ENCODE measurements around the gene MAP2K5. TPM values are rescaled to one million over a fixed set of nuclear protein-coding genes. Genes with fewer than 3 reads are reported as not detected.
A peak's percentile ranks its signal among the peaks of the same experiment; 100 is the strongest.

Gene MAP2K5
- total and polyA plus RNA-seq, 7 donors = 9.8 to 24.0 (median 16.5) TPM

- peak in 1 of 2 donors; percentile 52 for DNase-seq
These were observed 283.6 kb downstream of the MAP2K5 start for GRCh38 chr15:67825881-67826716.

GRCh38 chr15:67826717-67827561, 284.4 kb downstream of the MAP2K5 start:
- DNase-seq (peak in 1 of 2 donors; percentile 49), ATAC-seq (peak in 2 of 4 donors; percentile 9 to 19)
- TF ChIP-seq, protein P1, sequence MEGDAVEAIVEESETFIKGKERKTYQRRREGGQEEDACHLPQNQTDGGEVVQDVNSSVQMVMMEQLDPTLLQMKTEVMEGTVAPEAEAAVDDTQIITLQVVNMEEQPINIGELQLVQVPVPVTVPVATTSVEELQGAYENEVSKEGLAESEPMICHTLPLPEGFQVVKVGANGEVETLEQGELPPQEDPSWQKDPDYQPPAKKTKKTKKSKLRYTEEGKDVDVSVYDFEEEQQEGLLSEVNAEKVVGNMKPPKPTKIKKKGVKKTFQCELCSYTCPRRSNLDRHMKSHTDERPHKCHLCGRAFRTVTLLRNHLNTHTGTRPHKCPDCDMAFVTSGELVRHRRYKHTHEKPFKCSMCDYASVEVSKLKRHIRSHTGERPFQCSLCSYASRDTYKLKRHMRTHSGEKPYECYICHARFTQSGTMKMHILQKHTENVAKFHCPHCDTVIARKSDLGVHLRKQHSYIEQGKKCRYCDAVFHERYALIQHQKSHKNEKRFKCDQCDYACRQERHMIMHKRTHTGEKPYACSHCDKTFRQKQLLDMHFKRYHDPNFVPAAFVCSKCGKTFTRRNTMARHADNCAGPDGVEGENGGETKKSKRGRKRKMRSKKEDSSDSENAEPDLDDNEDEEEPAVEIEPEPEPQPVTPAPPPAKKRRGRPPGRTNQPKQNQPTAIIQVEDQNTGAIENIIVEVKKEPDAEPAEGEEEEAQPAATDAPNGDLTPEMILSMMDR (IDR thresholded peaks at IDR 0.05) = no peak
- Histone ChIP-seq H3K4me1 (peaks cover 13% of the 10 kb centered on the region), H3K27me3 (ENCODE audit: insufficient read depth in 3 of 3, low read length in 2 of 3) (peaks cover 0 to 97% (median 67%) of the 10 kb centered on the region in 3 donors), H3K4me3 (no peak overlapping the region), H3K27ac (no peak overlapping the region), H3K36me3 (ENCODE audit: insufficient read depth in 1 of 2, low read depth in 1 of 2) (no peaks in the 10 kb centered on the region), H3K9me3 (no peaks in the 10 kb centered on the region)
- intact Hi-C loops (cut with DNase I) = no loop called here
- WGBS, 3 donors = 4% methylated on average over 55 to 88 of the region's 88 CpGs

More at GRCh38 chr15:67825881-67826716, 283.6 kb downstream of the MAP2K5 start:
- no peaks in the 10 kb centered on the region for H3K9me3 ChIP-seq
- peaks cover 13% of the 10 kb centered on the region for H3K4me1 ChIP-seq
- peak overlapping the region; percentile 32 for H3K4me3 ChIP-seq
- intact Hi-C loops (cut with DNase I) = no loop called here
- no peaks in the 10 kb centered on the region for H3K36me3 ChIP-seq (ENCODE audit: insufficient read depth in 1 of 2, low read depth in 1 of 2)
- WGBS, 3 donors = 12 to 24% (median 14%) methylated on average over 75 to 77 of the region's 77 CpGs
- no peak overlapping the region for H3K27ac ChIP-seq
- peaks cover 0 to 100% (median 70%) of the 10 kb centered on the region in 3 donors for H3K27me3 ChIP-seq (ENCODE audit: insufficient read depth in 3 of 3, low read length in 2 of 3)
- no peak for ATAC-seq
- TF ChIP-seq, protein P1 (IDR thresholded peaks at IDR 0.05) = no peak

DNA sequence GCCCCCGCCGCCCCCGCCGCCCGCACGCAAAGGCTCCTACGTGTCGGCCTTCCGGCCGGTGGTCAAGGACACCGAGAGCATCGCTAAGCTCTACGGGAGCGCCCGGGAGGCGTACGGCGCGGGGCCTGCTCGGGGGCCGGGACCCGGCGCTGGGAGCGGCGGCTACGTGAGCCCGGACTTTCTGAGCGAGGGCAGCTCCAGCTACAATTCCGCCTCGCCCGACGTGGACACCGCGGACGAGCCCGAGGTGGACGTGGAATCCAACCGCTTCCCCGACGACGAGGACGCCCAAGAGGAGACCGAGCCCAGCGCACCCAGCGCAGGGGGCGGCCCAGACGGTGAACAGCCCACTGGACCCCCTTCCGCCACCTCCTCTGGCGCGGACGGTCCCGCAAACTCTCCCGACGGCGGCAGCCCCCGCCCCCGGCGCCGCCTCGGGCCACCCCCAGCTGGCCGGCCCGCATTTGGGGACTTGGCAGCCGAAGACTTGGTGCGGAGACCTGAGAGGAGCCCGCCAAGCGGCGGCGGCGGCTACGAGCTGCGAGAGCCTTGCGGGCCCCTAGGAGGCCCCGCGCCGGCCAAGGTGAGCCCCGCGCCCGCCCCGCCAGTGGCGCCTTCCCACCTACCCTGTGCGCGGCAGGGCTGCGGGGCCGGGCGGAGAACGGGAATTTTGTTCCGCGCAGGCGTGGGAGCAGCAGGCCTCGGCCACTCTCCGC, 285.2 kb downstream of the MAP2K5 start:
- Histone ChIP-seq H3K27me3 (ENCODE audit: insufficient read depth in 3 of 3, low read length in 2 of 3) (peaks cover 0 to 97% (median 62%) of the 10 kb centered on the region in 3 donors), H3K36me3 (ENCODE audit: insufficient read depth in 1 of 2, low read depth in 1 of 2) (no peaks in the 10 kb centered on the region), H3K4me1 (peaks cover 8% of the 10 kb centered on the region), H3K9me3 (no peaks in the 10 kb centered on the region), H3K4me3 (no peak overlapping the region), H3K27ac (no peak overlapping the region)
- DNase-seq (peak in 1 of 2 donors; percentile 47), ATAC-seq (no peak)
- TF ChIP-seq, protein P1 (IDR thresholded peaks at IDR 0.05) = no peak
- intact Hi-C loops (cut with DNase I) = no loop called here
- 11 to 15% (median 12%) methylated on average over 62 to 91 of the region's 91 CpGs for WGBS, 3 donors

DNA sequence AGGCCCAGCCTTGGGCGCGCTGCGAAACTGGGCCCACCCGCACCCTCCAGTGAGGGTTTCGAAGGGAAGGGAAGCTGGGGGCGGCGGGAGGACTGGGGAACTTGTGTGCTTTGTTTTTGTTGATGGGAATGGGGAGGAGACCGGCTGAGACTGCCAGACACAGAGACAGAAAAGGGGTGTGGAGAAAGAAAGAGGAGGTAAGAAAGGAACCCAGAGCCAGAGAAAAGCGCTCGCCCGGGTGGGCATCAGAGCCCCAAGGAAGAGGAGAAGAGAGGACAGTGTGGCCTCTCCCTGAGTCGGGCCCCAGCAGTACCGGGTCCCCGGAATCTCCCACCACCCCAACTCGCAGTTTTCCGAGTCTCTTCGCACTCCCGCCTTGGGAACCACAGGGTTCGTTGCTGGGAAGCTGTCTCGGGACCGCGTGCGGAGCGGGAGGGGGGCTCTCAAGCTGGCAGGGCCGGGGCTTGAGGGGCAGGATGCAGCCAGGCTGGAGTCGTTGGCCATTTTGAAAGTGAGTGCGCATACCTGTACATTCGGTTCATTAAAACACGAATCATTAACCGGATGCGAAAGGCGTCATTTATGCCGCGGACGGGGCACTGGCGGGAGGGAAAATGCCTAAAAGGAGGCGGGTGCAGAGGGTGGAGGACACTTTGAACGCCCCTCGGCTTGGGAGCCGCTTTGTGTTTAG, 285.9 kb downstream of the MAP2K5 start:
- Histone ChIP-seq H3K27me3 (ENCODE audit: insufficient read depth in 3 of 3, low read length in 2 of 3) (peaks cover 0 to 97% (median 61%) of the 10 kb centered on the region in 3 donors), H3K36me3 (ENCODE audit: insufficient read depth in 1 of 2, low read depth in 1 of 2) (no peaks in the 10 kb centered on the region), H3K27ac (no peak overlapping the region), H3K4me3 (no peak overlapping the region), H3K9me3 (no peaks in the 10 kb centered on the region), H3K4me1 (peaks cover 7% of the 10 kb centered on the region)
- intact Hi-C loops (cut with DNase I) = no loop called here
- 38 to 50% (median 49%) methylated on average over 40 of the region's 40 CpGs for WGBS, 3 donors
- ATAC-seq (no peak), DNase-seq (no peak)
- TF ChIP-seq, protein P1 (IDR thresholded peaks at IDR 0.05) = no peak

Data from psoas muscle (tissue), 8 donors.